Stimulated activated CD4-positive, alpha-beta T cell treated with anti-CD3 and anti-CD28 coated beads, Interleukin-4, amount 100 ng/mL, for 1 hour (primary cell): ENCODE data around the gene KCNMB2.
"Not testable (repeated sequence)": the region's sequence is repeated elsewhere in the genome, so short reads cannot be mapped to it uniquely, and the experiment has no call there.

Experiments
- DNase-seq: peaks from one replicate; pipeline ENCODE4 v3.0.0-alpha.2; 2020

KCNMB2 gene

GRCh38 chr3:178520451-178520850, 15.8 kb upstream of the KCNMB2 start:
- DNase-seq = no peak

DNA sequence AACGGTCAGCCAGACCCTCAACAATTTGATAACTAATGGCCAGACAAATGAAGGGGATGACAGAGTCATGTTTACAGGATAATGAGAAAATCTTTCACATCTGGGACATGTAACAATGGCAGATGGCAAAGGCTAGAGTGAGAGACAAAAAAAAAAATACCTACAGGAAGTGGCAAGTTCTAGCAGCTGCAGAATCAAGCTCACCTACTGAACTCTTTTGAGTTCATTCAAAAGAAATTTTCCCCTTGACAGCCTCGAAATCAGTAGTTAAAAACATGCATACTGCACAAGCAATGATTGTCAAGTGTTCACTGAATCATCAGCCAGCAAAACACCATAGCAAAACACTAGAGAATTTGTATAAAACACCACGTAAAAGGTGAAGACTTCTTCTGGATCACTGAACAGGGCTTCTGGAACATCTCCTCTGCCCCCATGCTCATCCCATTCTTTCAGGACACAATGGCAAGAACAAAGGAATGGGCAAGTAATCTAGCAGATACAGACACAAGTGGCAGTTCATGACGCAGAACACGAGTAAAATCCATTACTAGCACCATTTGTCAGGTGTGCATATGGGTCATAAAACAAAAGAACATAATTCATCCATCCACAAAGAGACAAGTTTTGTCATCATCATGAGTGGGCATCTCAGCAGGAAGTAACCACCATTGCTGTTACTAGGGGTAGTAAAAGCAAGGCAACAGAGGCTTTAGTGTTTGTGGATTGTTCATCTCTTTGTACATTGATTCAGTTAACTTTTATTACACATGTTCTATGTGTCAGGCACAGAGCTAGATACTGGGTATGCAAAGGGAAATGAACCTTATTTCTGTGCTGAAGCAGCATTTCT, 13.8 kb upstream of the KCNMB2 start:
- DNase-seq = no peak

DNA sequence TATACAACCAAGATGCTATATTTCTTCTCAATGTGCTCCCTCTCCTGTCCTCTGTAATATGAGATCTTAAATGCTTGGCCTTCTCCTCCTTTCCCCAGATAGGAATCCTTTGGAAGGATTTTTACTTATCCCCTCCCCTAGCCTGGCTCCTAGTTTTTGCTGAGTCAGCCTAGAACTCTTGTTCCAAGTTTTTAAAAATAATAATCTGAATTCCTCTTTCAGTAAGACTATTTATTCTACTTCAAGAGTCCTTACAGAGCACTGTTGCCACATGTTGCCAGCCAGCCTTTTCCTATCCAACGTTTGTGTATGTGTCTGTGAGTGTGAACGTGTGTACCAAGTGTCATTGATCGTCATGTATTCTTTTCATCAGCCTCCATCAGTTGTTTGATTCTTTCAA, 11.0 kb upstream of the KCNMB2 start:
- DNase-seq = no peak

GRCh38 chr3:178526291-178526690, 9.9 kb upstream of the KCNMB2 start:
- DNase-seq = no peak

DNA sequence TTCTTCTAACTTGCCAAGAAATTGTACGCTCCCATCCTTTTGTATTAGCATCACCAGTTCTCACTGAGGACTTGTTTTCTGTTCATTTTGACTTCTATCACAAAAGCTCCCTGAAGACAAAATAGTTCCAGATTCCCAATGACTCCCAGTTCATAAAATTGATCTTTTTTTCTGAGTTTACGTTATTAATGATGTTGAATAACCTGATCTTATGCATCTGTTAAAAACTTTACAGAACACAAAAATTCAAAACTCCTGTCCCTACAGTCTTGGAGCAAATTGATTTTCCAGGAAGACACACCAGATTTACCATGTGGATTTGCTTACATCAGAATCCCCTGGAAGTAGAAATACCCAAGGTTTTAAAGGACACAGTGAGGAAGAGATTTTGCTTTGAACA, 8.3 kb upstream of the KCNMB2 start:
- no peak for DNase-seq

DNA sequence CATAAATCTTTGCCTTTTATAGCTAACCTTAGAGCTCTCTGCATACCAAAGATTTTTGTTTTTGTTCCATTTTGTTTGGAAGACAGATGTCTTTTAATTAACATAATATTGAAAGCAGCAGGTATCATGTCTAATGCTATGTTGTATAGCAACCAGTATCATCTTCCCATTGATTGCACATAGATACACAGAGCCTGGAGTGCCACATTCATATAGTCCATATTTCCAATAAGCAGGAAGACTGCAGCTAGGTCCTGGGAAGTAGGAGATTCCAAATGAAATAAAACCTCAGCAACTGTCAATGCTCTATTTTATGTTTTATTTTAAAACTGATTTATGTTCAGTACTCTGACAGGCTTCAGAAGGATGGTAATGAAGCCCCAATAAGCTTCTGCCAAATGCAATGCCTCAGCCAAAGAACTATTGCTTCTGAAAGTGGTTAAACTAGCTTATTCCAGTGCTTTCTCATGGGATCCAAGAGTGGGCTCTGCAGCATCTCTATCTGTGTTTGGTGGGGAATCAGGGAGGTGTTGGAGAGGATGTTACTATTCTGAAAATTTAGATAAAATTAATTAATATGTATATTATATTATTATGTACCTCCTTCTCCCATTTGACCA, 6.5 kb upstream of the KCNMB2 start:
- no peak for DNase-seq

GRCh38 chr3:178532476-178532875, 3.8 kb upstream of the KCNMB2 start:
- DNase-seq = no peak

DNA sequence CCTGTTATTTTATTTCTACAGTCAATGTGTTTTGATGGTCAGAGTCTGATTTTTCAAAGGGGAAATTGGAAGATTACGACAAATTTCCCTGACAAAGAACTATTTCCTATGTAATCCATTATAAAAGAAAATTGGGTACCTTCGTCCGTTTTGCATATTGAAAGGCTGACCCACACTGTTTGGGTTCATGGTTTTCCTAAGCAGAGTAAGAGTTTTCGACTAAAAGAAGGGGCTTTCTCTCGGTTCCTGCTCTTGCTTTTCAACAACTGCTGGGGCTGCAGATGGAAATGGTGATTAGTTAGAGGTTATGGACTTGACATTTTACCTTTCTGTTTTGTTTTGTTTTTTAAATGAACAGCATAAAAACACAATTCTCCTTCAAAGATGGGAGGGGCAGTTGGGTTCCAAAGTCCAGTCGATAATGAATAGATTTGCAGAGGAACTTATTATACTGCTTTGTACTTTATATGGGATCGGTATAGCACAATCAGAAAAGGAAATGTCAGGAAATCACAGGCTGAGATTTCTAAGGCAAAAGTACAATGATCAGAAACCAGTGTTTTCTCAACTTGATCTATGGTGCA, 978 bp downstream of the KCNMB2 start:
- no peak for DNase-seq

- no peak for DNase-seq
Observed at GRCh38 chr3:178538056-178538455, 1.8 kb downstream of the KCNMB2 start.

- DNase-seq = no peak
Observed at GRCh38 chr3:178540184-178540583, 3.9 kb downstream of the KCNMB2 start.

- no peak for DNase-seq
Observed at GRCh38 chr3:178545337-178545736, 9.1 kb downstream of the KCNMB2 start.

- no peak for DNase-seq
Observed at GRCh38 chr3:178546079-178546478, 9.8 kb downstream of the KCNMB2 start.

DNA sequence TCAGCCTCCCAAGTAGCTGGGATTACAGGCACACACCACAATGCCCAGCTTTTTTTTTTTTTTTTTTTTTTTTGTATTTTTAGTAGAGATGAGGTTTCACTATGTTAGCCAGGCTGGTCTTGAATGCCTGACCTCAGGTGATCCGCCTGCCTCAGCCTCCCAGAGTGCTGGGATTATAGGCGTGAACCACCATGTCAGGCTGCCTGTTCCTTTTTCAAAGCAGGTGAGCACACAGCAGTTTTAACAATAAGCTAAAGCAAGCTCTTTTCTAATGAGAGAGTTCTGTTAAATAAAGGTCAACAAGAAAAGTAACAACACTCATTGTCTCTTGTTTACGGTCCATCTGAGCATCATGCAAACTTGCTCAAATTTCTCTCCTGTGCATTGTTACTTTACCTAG, 13.2 kb downstream of the KCNMB2 start:
- not testable (repeated sequence) for DNase-seq

- no peak for DNase-seq
Observed at GRCh38 chr3:178551916-178552321, 15.7 kb downstream of the KCNMB2 start.

GRCh38 chr3:178558637-178559036, 22.4 kb downstream of the KCNMB2 start:
- DNase-seq = no peak

DNA sequence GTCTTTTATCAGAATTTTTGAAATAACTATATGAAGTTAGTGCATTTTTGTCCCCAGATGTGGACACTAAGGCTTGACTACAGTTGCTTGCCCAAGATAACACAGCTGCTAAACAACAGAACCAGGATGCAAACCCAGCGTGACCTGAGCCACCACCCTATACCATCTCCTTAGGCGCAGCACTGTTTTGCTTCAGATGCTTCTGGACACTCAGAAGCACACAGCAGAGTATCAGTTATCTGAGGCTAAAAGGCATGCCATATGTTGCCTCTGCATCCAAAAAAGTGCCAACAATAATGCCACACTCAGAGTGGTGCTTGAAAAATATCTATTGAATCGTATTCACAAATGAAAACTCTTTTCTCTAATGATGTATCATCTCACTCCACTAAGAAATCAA, 24.5 kb downstream of the KCNMB2 start:
- DNase-seq = no peak

DNA sequence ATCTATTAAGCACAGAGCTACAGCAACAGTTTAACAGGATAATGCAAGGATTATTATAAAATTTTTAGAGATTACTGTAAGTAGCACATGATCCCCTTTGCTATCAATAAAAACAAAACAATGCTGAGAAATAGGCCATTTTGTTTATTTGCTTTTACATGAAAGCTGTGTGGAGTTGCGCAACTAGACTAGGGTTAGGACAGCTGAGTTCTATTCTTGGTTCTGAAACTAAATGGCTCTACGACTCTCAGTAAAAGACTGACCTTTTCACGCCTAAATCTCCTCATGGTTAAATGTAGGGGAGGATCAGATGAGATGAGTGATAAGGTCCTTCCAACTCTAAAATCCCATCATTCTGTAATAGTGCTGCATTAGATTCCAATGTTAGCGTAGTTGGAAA, 25.0 kb downstream of the KCNMB2 start:
- DNase-seq = no peak

- DNase-seq = no peak
Observed at GRCh38 chr3:178562143-178562946, 26.1 kb downstream of the KCNMB2 start.

DNA sequence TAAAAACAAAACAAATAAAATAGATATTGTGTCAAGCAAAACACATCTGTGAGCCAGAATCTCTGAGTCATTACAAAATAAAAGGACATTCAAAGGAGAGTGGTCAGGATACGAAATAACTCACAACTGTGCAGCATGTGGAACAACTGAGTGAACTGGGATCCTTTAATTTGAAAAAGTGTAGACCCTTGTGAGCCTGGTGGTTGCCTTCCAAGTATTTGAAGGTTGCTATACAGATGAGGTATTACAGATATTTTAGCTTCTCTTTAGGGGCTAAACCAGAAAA, 26.7 kb downstream of the KCNMB2 start:
- no peak for DNase-seq

DNA sequence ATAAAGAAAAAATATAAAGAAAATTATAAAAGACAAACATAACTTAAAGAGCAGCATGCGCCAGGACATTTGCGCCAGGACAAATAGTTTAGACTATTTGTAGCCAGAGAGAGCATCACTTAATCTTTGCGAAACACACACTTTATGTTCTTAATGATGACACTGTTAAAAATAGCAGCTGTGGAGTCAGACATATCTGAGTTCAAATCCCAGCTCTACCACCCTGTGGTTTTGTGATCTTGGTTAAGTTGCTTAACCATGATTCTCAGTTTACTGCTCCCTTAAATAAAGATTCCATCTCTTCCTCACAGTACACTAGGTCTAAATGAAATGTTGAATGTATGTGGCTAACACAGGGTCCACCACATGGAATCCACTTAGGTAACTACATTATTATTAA, 31.4 kb downstream of the KCNMB2 start:
- no peak for DNase-seq

DNA sequence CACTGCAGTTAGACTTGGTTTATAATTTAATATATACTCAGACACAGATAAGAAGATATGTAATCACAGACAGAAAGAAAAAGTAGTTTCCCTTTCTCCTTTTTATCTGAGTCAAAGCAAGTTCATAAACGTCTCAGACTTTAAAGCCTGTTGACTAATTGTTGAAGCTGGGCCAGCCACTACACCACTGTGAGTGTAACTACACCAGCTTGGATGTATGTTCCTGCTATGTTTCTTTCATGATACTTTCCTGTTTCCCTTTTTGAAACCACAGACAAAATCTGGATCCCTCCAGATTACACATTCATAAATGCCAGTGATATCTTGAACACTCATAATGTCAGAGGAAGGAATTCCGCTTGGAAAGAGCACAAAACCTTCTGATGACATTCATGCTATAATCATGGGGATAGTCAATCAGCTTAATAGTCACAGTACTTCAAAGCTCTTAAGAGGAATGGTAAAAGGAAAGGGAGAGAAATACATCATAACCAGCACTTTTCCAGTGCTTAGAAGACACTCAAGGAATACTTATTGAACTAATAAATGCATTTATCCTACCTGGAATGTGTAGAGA, 32.0 kb downstream of the KCNMB2 start:
- no peak for DNase-seq

DNA sequence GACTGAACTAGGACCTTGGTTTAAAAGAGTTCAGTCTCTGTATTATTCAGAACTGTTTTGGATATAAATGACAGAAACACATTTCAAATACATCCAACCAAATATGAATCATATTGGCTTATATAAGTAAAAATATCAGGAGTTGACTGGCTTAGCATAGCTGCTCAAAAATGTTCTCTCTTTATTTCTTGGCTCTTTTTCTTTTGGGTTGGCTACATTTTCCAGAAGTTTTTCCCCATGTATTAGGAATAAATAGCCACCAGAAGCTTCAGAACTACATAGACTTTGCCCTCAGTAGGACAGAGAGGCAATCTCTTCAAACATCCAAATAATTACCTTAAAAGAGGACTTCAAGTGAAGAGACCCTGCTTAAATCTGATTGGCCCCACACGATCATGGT, 32.7 kb downstream of the KCNMB2 start:
- DNase-seq = no peak

DNA sequence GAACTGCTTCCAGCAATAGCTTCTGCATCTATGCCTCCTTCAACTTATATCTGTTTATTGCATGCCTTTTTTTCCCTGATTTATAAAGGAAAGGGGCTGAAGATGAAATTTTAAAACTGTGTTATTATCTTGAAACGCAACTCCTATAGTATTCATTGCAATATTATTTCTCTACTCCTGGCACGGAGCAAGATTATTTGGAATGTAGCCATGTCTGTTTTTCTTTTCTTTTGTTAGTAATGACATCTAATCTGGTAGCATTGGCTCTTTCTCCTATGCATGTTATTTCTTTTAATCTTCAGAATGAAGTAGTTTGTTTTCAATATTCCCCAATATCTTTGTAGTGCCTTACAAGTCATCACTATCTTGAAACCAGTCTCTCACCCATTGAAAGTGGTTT, 33.6 kb downstream of the KCNMB2 start:
- DNase-seq = no peak
